T-helper 1 cell treated with Interleukin-12 subunit alpha and Interleukin-12 subunit beta and Interleukin-4 antibody, amounts not matched to agents 30 ng/mL and 1 ng/mL, for 36 hours (primary cell): Measurements from ENCODE around the gene PRPF31. TPM values are rescaled to one million over a fixed set of nuclear protein-coding genes. Genes with fewer than 3 reads are reported as not detected.
"Not testable (repeated sequence)": the region's sequence is repeated elsewhere in the genome, so short reads cannot be mapped to it uniquely, and the experiment has no call there.

ENCODE experiments used
- intact Hi-C: fragments of 100-400 bp; cut with micrococcal nuclease; formaldehyde crosslinking; loops from one replicate; pipeline ENCODE4 v1.15.1; 2024
- total RNA-seq: library from RNA; stranded (reverse); gene quantifications from 2 replicates; pipeline ENCODE4 v1.2.3, GENCODE V29; 2022

PRPF31 gene
- total RNA-seq, 1 donor from 2014 or later, result 76.7 TPM

DNA sequence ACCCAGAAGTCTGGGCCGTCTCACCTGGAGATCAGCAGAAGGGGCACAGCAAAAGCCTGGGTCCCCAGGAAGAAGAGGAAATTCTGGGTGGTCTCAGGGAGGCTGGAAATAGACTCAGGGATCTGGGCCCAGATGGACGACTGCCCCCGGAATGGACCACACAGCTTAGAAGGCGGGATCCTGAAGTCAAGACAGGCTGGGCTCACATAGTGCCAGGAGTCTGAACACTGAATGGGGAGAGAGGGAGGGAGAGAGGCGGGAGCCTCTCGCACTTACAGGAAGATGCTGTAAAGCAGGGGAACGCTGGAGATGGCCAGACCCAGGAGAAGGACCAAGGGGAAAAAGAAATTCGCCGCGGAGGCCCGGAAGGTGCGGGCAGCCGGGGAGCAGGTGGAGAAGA, 45.3 kb downstream of the PRPF31 start:
- intact Hi-C loops, result no loop called here

DNA sequence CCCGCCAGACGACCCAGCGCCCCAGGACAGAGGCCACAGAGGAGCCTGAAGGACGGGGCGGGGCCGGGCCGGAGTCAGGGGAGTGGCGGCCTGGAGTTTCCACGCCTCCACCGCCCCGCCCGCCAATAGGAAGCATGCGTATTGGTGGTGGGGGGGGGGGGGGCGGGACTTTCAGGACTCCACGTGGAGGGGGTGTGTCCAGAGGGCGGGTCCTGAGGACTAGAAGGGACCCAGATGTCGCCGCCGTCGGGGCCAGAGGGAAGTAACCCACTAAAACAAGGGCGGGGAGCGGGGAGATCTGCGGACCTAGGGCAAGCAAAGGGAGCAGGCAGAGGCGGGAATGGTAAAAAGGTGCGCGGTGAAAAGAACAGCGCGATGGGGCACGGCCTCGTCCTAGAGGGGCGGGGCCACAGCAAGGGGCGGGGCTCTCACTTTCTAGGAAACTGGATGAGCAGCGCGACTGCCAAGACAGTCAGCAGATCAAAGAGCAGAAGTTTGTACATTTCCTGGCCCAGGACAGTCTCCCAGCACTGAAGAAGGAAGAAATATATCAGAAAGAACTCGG, 46.8 kb downstream of the PRPF31 start:
- intact Hi-C loops, result loop anchor here (1.0 to 2.0 kb wide), 2 partner anchors 287 to 918 kb away; partner anchors contain the start of gene LENG8

DNA sequence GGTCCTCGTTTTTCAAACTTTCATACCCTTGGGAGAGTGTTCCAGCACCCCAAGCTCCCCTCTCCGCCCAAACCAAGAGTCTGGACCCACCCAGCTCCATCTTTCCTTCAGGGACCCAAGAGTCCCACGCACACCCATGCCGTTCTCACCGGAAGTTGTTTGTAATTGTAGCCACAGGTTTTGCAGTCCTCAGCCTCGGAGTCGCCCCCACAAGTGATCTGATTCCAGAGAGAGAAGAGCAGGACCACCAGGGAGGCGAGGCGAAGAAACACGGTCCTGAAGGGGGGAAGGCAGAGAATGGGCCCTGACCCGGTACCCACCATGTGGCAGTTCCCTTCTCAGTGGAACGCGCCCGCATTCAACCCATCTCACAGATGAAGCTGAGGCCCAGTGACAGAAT, 47.3 kb downstream of the PRPF31 start:
- intact Hi-C loops, result loop anchor here (1.0 to 2.0 kb wide), 2 partner anchors 286 to 918 kb away; partner anchors contain the start of gene LENG8

DNA sequence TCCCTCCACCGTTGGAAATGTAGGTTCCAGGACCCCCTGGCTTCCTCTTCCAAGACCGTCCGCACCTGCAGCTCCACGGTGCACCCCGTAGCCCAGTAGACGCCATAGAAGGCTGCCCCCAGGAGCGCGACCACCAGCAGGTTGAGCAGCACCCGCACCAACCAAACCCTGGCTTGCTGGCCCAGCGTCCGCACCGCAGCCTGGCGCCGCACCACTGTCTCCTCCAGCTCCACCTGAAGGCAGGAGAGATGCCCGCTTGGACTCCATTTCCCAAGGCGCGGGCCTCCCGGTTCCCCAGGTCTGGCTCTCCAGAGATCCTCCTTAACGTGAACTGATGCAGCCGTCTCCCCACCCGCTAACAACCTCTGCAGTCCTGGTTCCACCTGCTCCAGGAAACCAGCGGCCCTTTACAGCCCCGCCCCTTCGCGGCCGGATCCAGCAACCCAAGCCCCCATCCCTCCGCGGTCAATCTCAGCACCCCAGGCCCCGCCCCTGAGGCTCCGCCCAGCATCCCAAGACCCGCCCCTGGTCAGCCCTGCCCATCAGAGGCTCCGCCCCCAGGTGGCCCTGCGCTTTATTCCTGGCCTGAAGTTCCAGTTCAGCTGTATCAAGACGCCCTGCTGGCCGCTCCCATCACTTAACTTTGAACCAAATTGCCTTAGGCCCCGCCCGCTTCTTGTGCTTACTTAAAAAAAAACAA, 49.0 kb downstream of the PRPF31 start:
- intact Hi-C loops, result no loop called here

GRCh38 chr19:54165222-54165621, 49.7 kb downstream of the PRPF31 start:
- intact Hi-C loops, result no loop called here

DNA sequence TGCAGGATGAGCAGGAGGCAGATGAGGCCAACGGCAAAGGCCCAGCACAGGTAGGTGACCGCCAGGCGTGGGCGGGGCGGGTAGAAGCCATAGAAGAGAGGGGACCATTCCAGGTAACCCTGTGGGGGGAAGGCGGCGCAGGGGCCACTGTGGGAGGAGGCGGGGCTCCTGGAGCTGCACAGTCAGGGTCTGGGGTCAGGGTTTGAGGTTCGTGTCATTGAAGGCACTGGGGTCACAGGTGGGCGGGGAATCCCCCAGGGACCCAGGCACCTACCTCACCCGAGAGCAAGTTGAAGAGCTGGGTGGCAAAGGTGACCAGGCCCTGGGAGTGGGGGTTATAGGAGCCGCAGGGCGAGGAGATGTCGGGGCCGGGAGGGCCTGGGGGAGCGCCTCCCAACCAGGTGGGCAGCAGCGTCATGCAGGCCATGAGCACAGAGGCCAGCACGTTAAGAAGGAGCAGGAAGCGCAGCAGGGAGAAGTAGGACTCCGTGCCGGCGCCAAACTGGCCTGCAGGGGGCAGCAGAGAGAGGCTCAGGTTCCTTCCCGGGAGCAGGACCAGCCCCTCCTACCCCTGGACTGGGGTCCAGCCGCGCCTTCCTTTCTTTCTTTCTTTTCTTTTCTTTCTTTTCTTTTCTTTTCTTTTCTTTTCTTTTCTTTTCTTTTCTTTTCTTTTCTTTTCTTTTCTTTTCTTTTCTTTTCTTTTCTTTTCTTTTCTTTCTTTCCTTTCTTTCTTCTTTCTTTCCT, 52.8 kb downstream of the PRPF31 start:
- intact Hi-C loops, result loop anchor here (1.0 kb wide), 3 partner anchors 23 to 98 kb away; partner anchors contain the start of gene TSEN34

GRCh38 chr19:54169149-54169740, 53.7 kb downstream of the PRPF31 start:
- intact Hi-C loops, result no loop called here

GRCh38 chr19:54171736-54172431, 56.3 kb downstream of the PRPF31 start:
- intact Hi-C loops, result not testable (repeated sequence)

GRCh38 chr19:54172471-54173358, 57.2 kb downstream of the PRPF31 start, which contains the start of gene TMC4:
TMC4 (minus strand) TSS chr19:54173160; CDS start chr19:54173117, 43 bp downstream.
- intact Hi-C loops, result no loop called here

GRCh38 chr19:54173359-54173699, 57.8 kb downstream of the PRPF31 start:
- intact Hi-C loops, result no loop called here

DNA sequence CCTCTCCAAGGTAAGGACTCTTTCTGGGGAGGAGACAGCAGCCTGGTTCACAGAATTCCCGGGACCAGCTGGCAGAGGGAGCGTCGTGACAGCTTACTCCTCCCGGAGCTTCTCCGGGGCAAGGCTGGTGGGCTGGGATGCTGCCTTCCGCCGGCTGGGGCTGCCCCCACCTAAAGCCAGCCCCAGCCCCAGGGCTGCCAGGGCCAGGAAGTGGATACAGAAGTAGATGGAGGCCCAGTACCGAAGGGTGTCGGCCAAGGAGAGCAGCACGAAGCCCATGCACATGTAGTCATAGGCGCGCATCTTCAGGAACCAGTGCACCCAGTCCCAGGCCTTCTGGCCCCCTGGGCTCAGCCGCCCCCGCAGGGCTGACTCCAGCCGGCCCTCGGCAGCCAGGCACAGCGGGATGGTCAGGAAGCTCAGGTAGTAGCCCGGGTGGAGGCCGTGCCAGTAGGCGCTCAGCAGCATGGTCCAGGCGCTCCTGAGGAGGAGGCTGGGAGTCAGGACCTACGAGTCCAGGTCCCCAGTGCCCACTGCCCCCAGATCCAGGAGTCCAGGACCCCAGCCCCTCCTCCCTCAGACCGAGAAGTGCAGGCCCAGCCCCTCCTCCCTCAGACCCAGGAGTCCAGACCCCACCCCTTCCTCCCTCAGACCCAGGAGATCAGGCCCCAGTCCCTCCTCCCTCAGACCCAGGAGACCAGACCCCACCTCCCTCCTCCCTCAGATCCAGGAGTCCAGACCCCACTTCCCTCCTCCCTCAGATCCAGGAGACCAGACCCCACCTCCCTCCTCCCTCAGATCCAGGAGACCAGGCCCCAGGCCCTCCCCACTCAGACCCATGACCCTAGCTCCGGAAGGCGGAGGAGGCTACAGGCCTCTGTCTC, 58.6 kb downstream of the PRPF31 start:
- intact Hi-C loops, result no loop called here

GRCh38 chr19:54178581-54179261, 63.2 kb downstream of the PRPF31 start:
- intact Hi-C loops, result loop anchor here (1.0 kb wide), 1 partner anchor 11 kb away; the partner anchor contains the start of gene MBOAT7

DNA sequence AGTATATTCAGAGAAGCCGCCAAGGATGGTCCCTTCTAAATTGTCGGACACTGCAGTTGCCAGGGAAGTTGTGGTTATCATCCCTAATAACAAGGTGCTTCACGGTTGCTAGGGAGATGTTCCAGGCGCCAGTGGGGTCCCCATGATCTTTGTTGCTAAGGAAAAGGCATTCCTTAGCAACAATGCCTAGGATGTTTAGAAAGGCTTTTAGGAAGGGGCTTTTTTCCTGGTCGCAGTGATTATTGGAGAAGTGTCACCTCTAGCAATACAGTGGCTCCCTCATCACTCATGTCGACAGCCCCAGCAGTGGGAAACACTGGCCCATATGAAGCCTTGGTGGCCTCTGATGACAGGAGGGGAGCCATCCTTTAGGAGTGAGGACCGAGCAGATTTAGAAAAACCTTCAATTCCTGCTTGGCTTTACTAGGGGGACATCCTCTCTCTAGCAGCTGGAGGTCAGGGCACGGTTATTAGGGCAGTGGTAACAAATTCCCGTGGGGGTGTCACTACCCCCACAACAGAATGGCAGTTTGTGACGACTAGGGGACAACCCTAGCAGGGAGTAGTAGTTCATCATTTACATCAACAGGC, 63.8 kb downstream of the PRPF31 start:
- intact Hi-C loops, result no loop called here

GRCh38 chr19:54179921-54180461, 64.4 kb downstream of the PRPF31 start:
- intact Hi-C loops, result no loop called here

DNA sequence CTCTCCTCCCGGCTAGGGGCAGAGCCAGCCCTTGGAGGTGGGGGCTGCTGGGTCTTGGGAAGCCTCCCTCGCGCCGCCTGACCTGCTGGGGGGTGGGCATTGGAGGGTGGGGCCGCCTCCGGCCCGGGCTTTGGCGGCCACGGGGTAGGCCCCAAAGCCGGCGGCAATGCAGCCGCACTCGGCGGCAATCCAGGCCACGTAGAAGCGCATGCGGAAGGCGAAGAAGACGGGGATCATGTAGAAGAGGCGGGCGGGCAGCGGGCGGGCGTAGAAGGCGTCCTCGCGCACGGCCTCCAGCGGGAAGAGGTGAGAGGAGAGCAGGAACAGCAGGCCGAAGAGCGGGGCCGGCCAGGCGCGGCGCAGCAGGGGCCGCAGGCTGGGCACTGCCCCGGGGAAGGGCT, 65.1 kb downstream of the PRPF31 start:
- intact Hi-C loops, result no loop called here
